C4-2B (cell line): ENCODE measurements around the gene RABIF.

Source experiments
- ZFX ChIP-seq: fragments of 450-650 bp; IDR thresholded peaks from 2 replicates; pipeline ENCODE4 v1.6.1; 2017
- TF ChIP-seq, protein P1 (sequence below): fragments of 450-650 bp; conservative IDR thresholded peaks from 2 replicates; pipeline ENCODE4 v1.5.1; 2017; ENCODE audit warnings: mild to moderate bottlenecking

DNA sequence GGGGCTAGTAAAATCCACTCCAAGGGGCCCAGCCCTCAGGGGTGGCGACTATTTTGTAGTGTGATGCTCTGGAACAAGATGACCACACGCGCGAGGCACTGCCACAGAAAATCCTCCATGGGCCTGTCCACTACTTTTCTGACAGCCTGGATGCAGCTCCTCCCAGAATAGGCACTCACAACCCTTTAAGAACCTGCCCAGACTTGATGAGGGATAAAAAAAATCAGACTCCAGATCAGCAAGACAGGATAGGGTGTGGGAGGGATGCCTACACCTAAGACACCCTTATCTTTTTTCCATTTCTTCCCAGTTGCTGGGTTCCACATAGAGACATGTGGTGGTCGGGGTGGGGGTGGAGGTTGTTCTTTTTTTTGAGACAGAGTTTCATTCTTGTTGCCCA lies 44.7 kb downstream of the RABIF start:
- TF ChIP-seq, protein P1, sequence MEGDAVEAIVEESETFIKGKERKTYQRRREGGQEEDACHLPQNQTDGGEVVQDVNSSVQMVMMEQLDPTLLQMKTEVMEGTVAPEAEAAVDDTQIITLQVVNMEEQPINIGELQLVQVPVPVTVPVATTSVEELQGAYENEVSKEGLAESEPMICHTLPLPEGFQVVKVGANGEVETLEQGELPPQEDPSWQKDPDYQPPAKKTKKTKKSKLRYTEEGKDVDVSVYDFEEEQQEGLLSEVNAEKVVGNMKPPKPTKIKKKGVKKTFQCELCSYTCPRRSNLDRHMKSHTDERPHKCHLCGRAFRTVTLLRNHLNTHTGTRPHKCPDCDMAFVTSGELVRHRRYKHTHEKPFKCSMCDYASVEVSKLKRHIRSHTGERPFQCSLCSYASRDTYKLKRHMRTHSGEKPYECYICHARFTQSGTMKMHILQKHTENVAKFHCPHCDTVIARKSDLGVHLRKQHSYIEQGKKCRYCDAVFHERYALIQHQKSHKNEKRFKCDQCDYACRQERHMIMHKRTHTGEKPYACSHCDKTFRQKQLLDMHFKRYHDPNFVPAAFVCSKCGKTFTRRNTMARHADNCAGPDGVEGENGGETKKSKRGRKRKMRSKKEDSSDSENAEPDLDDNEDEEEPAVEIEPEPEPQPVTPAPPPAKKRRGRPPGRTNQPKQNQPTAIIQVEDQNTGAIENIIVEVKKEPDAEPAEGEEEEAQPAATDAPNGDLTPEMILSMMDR: no peak
- no peak for TF ChIP-seq ZFX
